ENCODE data around the gene VTI1A.
"Not testable (repeated sequence)": the region's sequence is repeated elsewhere in the genome, so short reads cannot be mapped to it uniquely, and the experiment has no call there.

VTI1A gene

GRCh38 chr10:112507988-112508387 lies 61.0 kb downstream of the VTI1A start:
- no peak for DNase-seq

- no peak for DNase-seq
These were observed 62.7 kb downstream of the VTI1A start for GRCh38 chr10:112509558-112510291.

GRCh38 chr10:112510384-112510783 lies 63.4 kb downstream of the VTI1A start:
- DNase-seq: no peak

- DNase-seq: no peak
These were observed 65.3 kb downstream of the VTI1A start for GRCh38 chr10:112512294-112512693.

GRCh38 chr10:112515126-112515525 lies 68.1 kb downstream of the VTI1A start:
- no peak for DNase-seq

- DNase-seq: no peak
These were observed 68.8 kb downstream of the VTI1A start for GRCh38 chr10:112515852-112516251.

- no peak for DNase-seq
These were observed 70.4 kb downstream of the VTI1A start for GRCh38 chr10:112517451-112517862.

GRCh38 chr10:112519133-112519761 lies 72.2 kb downstream of the VTI1A start:
- no peak for DNase-seq

GRCh38 chr10:112520914-112521313 lies 73.9 kb downstream of the VTI1A start:
- no peak for DNase-seq

GRCh38 chr10:112524641-112525040 lies 77.6 kb downstream of the VTI1A start:
- no peak for DNase-seq

GRCh38 chr10:112525200-112525599 lies 78.2 kb downstream of the VTI1A start:
- no peak for DNase-seq

- no peak for DNase-seq
These were observed 79.1 kb downstream of the VTI1A start for GRCh38 chr10:112526139-112526538.

GRCh38 chr10:112526906-112527305 lies 79.9 kb downstream of the VTI1A start:
- no peak for DNase-seq

GRCh38 chr10:112528235-112528634 lies 81.2 kb downstream of the VTI1A start:
- DNase-seq: no peak

GRCh38 chr10:112531421-112531820 lies 84.4 kb downstream of the VTI1A start:
- DNase-seq: no peak

GRCh38 chr10:112532189-112532588 lies 85.2 kb downstream of the VTI1A start:
- DNase-seq: no peak

- no peak for DNase-seq
These were observed 85.9 kb downstream of the VTI1A start for GRCh38 chr10:112532956-112533355.

- DNase-seq: no peak
These were observed 86.9 kb downstream of the VTI1A start for GRCh38 chr10:112533916-112534315.

- no peak for DNase-seq
These were observed 88.5 kb downstream of the VTI1A start for GRCh38 chr10:112535531-112535951.

GRCh38 chr10:112536663-112537062 lies 89.6 kb downstream of the VTI1A start:
- no peak for DNase-seq

GRCh38 chr10:112538168-112538567 lies 91.2 kb downstream of the VTI1A start:
- no peak for DNase-seq

- DNase-seq: no peak
These were observed 92.3 kb downstream of the VTI1A start for GRCh38 chr10:112539340-112539739.

GRCh38 chr10:112542823-112543222 lies 95.8 kb downstream of the VTI1A start:
- not testable (repeated sequence) for DNase-seq

- no peak for DNase-seq
These were observed 99.5 kb downstream of the VTI1A start for GRCh38 chr10:112546474-112546873.
